GM04504 (cell line): ENCODE data around the gene CERS1.

Source experiments
- DNase-seq: peaks from one replicate; pipeline ENCODE4 v3.0.0-alpha.2; 2012; ENCODE audit warnings: low read depth

The CERS1 gene

DNA sequence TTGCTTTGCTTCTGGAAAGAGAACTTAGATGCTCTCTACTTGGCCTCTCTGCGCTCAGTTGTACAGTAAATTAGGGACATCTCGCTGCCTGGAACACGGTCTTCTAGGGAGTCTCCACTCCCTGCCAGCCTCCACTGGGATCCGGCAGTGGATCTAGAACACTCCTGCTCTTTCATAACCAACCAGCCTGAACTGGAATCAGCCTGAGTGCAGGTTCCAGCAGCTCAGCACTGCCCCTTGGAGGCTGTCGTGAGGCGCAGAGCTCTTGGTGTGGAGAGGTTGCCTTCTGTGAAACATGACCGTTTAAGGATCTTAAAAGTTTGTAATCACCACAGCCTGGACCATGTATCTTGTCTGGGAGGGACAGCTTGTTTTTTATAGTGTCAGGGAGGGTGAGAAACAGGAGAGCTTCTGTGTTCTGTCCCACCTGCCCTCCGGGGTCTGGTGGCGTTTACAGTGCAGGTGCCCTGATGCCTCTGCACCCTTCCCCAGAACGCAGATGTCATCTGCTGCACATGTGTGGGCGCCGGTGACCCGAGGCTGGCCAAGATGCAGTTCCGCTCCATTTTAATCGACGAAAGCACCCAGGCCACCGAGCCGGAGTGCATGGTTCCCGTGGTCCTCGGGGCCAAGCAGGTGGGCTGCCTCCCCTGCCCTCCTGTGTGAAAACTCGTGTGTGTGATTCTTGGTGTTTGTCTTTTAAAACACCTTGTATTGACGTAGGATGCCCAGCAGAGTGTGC lies 39.4 kb downstream of the CERS1 start:
- no peak for DNase-seq

DNA sequence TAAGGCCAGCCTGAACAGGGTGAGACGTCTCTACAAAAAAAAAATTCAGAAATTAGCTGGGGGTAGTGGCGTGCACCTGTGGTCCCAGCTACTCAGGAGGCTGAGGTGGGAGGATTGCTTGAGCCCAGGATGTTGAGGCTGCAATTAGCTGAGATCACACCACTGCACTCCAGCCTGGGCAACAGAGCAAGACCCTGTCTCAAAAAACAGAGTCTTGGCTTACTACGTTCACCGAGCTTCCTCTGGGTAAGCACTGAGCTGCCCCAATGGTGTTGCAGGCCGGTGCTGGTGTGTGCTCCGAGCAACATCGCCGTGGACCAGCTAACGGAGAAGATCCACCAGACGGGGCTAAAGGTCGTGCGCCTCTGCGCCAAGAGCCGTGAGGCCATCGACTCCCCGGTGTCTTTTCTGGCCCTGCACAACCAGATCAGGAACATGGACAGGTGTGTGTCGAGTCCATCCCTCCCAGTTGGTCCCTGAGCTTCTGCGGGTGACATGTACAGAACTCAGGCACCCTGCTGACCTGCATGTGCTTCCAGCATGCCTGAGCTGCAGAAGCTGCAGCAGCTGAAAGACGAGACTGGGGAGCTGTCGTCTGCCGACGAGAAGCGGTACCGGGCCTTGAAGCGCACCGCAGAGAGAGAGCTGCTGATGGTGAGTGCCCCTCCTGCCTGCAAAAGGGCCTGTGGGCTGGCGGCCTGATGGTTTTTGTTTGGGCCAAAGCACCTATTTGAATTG lies 40.1 kb downstream of the CERS1 start:
- DNase-seq: no peak

DNA sequence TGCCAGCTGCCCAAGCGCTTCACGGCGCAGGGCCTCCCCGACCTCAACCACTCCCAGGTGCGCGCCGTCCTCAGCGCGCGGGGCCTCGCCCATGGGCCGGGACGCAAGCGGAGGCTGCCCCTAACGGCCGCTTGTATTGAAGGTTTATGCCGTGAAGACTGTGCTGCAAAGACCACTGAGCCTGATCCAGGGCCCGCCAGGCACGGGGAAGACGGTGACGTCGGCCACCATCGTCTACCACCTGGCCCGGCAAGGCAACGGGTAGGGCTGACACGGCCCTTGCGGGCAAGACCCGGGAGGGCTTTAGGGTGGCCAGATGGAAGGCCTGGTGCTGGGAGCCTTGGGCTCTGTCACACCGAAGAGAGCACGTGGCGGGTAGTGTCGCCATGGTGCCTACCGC lies 41.0 kb downstream of the CERS1 start:
- DNase-seq: no peak

DNA sequence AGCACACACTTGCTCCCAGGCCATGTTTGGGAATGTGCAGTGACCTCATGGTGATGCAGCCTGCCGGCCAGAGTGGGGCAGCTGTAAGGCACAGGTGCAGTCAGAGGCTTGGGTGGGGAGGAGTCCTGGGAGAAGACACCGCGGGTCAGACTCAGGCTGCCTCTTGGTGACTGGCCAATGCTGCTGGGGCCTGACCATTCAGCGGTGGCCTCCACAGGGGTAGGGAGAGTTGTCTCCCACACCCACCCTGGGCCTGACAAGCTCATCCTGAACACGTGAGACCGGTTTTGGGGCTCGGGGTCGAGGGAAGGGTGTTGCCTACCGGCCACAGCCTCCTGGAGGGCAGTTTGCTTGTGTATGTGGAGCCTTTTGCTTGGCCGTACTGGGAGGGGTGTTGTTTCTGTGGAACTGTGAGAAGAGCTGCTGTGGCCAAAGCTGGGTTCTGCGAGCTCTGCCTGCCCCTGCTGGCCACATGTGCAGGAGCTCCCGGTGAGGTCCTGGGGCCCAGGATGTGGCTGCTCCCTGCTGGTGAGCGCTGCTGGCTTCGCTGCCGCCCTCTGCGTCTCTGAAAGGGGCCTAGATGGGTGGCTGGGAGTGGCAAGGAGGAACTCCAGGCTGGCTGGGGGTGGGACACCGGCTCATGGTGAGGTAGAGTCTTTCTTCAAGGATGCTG lies 42.1 kb downstream of the CERS1 start:
- no peak for DNase-seq

- DNase-seq: no peak
Observed at GRCh38 chr19:18852648-18853047, 43.3 kb downstream of the CERS1 start.

GRCh38 chr19:18851673-18852325 lies 44.2 kb downstream of the CERS1 start:
- DNase-seq: no peak

DNA sequence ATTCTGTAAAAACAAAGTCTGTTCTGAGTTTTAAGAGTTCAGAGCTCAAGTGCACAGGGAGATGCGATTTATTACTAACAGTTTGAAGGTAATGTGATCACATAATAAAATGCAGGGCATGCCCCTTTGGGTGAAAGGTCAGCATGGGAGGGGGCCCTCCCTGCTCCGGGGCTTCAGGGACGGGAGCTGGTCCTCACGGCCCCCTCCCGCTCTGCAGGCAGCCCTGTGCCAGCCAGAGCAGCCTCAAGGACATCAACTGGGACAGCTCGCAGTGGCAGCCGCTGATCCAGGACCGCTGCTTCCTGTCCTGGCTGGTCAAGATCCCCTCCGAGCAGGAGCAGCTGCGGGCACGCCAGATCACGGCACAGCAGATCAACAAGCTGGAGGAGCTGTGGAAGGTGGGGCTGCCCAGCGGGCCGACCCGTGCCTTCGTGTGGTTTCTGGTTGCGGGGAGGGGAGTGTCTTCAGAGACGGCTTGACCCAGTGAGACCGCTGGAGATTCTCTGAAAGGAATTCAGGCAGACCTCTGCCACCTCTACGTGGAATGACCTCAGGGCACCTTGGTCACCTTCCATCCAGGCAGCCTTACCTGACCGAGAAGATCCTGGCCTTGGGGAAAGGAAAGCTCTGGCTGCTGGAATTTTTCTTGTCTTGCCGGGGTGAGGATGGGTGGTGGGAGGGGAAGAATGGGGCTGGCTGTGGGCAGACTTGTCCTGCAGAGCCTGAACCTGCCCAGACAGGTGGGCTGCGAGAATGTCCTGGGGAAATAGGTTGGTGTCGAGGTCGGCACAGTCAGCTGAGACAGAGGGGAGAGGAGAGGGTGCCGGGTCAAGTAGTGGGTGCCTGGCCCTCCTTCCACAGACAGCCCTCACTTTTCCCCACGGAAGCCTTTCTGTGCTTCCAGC lies 45.2 kb downstream of the CERS1 start:
- no peak for DNase-seq

GRCh38 chr19:18849838-18850400 lies 46.0 kb downstream of the CERS1 start:
- DNase-seq: no peak

GRCh38 chr19:18848878-18849661 lies 46.9 kb downstream of the CERS1 start:
- DNase-seq: peak; percentile 61

- DNase-seq: peak; percentile 95
Observed at GRCh38 chr19:18847549-18848463, 48.2 kb downstream of the CERS1 start.

DNA sequence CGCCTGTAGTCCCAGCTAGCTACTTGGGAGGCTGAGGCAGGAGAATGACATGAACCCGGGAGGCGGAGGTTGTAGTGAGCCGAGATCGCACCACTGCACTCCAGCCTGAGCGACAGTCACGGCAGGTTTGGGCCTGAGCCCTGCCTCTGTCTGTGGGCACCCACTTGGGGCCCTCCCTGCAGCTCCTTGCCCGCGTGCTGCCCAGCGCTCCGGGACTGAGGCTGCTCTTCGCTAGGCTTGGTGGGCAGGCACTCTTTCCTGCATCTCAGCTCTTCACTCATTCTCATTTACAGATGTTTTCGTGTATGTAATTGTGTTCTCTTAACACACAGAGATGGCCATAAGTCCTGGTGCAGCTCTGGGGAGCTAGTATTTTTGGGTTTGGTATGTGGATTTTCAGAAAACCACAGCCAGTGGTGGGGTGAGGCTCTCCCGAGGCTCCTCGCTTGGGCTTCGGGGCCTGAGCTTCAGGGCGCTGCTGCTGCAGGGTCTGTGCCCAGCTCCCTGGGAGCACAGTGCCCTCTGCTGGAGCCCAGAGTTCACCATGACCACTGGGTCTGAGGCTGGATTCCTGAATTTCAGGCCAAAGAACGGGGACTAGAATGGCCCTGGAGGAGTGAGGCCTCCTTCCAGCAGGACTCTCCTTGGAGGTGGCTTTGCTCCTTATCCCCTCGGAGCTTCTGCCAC lies 49.0 kb downstream of the CERS1 start:
- peak; percentile 71 for DNase-seq

DNA sequence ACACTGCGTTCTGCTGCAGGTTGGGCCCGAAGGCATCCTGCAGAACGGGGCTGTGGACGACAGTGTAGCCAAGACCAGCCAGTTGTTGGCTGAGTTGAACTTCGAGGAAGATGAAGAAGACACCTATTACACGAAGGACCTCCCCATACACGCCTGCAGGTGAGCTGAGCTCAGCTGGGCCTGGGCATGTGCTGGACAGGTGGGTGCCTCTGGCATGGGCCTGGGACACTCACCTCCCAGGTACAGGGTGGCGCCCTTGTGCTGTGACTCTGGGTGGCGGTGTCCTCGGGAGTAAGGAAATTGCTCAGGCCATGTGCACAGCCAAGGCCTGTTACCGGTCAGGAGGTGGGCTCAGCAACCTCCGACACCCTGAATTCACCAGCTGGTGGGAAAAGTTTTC lies 50.0 kb downstream of the CERS1 start:
- DNase-seq: no peak

DNA sequence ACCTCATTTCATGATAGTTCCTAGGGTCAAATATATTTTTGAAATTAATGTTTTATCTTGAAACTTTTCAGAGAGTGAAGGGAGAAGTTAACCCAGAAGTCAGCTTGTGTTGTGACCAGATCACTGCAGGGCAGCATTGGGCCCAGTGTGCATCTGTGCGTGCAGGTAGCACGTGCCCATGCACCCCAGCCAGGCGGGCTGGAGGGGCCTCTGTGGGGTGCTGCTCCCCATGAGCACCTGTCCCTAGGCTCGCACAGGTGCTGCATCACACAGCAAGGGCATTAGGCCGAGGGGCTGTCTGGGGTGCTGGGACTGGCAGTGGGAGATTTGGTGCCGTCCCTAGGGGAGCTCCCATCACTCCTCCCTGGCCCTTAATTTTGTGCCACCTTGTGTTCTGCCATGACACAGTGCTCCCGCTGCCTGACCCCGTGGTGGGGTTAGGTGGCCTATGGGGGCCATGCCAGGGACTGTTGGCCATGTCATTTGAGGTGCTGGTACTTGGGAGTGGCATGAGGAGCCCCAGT lies 51.1 kb downstream of the CERS1 start:
- no peak for DNase-seq

DNA sequence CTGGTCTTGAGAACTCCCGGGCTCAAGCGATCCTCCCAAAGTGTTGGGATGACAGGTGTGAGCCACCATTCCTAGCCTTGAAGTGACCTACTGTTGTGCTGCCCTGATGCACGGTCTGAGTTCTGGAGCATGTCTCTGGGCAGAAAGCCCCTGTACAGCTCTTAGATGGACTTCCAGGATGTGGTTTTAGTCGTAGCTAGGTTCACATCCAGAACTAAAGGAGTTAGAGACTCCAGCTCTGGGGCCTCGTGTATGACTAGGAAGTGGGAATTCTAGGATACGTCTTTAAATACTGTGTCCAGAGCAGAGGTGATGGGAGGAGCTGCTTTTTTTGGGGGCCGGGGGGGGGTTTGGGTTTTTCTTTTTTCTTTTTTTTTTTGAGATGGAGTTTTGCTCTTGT lies 52.0 kb downstream of the CERS1 start:
- DNase-seq: no peak

- DNase-seq: no peak
Observed at GRCh38 chr19:18842166-18842565, 53.8 kb downstream of the CERS1 start.

DNA sequence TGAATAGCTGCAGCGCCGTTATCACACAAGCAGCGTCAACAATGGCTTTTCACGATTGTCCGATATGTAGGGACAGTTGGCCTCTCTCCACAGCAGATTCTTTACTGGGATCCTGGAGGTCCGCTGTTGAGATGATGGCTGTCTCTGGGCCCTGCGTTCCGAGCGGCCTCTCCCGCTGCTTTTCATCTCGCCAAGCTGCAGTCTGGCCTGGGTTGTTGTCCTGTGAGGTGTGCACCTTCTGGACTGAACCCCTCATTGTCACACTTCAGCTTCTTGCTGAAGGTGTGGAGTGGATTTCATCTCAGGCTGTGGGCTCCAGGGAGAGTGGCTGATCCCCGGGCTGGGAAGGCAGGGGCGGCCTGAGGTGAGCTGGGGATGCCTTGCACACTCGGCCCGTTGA lies 54.6 kb downstream of the CERS1 start:
- DNase-seq: no peak

GRCh38 chr19:18840288-18841267 lies 55.4 kb downstream of the CERS1 start:
- no peak for DNase-seq
